GM18951 (cell line): Measurements from ENCODE around the gene KANSL3.

Source experiments
- POLR2A ChIP-seq: IDR thresholded peaks from 4 replicates; pipeline ENCODE4 v1.6.1; 2011; ENCODE audit warnings: mild to moderate bottlenecking; ENCODE audit not compliant: insufficient read length, insufficient read depth; ENCODE audit errors: extremely low read depth
- in situ Hi-C: fragments of 300-500 bp; cut with MboI; formaldehyde crosslinking; loops from one replicate; pipeline ENCODE4 v1.12.0; 2022; ENCODE audit warnings: low sequenced_read_pairs, mixed read lengths, inconsistent platforms; ENCODE audit not compliant: unreplicated experiment

KANSL3 gene

GRCh38 chr2:96637385-96638143 is 548 bp downstream of the KANSL3 start:
- in situ Hi-C loops = no loop called here
- no peak for TF ChIP-seq POLR2A

- TF ChIP-seq POLR2A = no peak
- in situ Hi-C loops = no loop called here
Observed at GRCh38 chr2:96636551-96637171, 1.5 kb downstream of the KANSL3 start.

- TF ChIP-seq POLR2A = no peak
- in situ Hi-C loops = no loop called here
Observed at GRCh38 chr2:96633641-96634040, 4.5 kb downstream of the KANSL3 start.

- in situ Hi-C loops = no loop called here
- no peak for TF ChIP-seq POLR2A
Observed at GRCh38 chr2:96631804-96632435, 6.2 kb downstream of the KANSL3 start.

- no peak for TF ChIP-seq POLR2A
- in situ Hi-C loops = no loop called here
Observed at GRCh38 chr2:96626553-96626942, 11.6 kb downstream of the KANSL3 start.

- in situ Hi-C loops = no loop called here
- TF ChIP-seq POLR2A = no peak
Observed at GRCh38 chr2:96625571-96626552, 12.2 kb downstream of the KANSL3 start.

- in situ Hi-C loops = no loop called here
- no peak for TF ChIP-seq POLR2A
Observed at GRCh38 chr2:96623116-96623515, 15.0 kb downstream of the KANSL3 start.

GRCh38 chr2:96622544-96622943 is 15.6 kb downstream of the KANSL3 start:
- TF ChIP-seq POLR2A = no peak
- in situ Hi-C loops = no loop called here

GRCh38 chr2:96618596-96619283 is 19.4 kb downstream of the KANSL3 start:
- in situ Hi-C loops = no loop called here

GRCh38 chr2:96617012-96617411 is 21.1 kb downstream of the KANSL3 start:
- in situ Hi-C loops = no loop called here

More at GRCh38 chr2:96618596-96619283, 19.4 kb downstream of the KANSL3 start:
- no peak for TF ChIP-seq POLR2A

GRCh38 chr2:96616535-96616934 is 21.6 kb downstream of the KANSL3 start:
- in situ Hi-C loops = no loop called here
- TF ChIP-seq POLR2A = no peak

More at GRCh38 chr2:96617012-96617411, 21.1 kb downstream of the KANSL3 start:
- TF ChIP-seq POLR2A = no peak

- in situ Hi-C loops = no loop called here
- no peak for TF ChIP-seq POLR2A
Observed at GRCh38 chr2:96616128-96616527, 22.0 kb downstream of the KANSL3 start.
